Measurements from ENCODE around the gene CHRND.

- TF ChIP-seq ZNF671 (CRISPR knock-in tag; IDR thresholded peaks at IDR 0.05): no peak
- TF ChIP-seq ATF1 (CRISPR knock-in tag; IDR thresholded peaks at IDR 0.05): no peak
- no peak for TF ChIP-seq CTCF (IDR thresholded peaks at IDR 0.05)
- no peak for TF ChIP-seq MAX (CRISPR knock-in tag; IDR thresholded peaks at IDR 0.05)
- no peak for TF ChIP-seq PRDM15 (CRISPR knock-in tag; IDR thresholded peaks at IDR 0.05)
- TF ChIP-seq TEAD4 (CRISPR knock-in tag; IDR thresholded peaks at IDR 0.05): no peak
- TF ChIP-seq NR3C1 (CRISPR knock-in tag; conservative IDR thresholded peaks at IDR 0.05; ENCODE audit: low read depth): no peak
Measured at GRCh38 chr2:232492236-232492848, 33.6 kb upstream of the CHRND start.
